Middle frontal gyrus (tissue), 1 donor: ENCODE measurements around the gene ADAMTS17.

Source experiments
- DNase-seq: peaks from one replicate; pipeline ENCODE4 v3.0.0-alpha.2; 2015; ENCODE audit warnings: low spot score; ENCODE audit errors: extremely low spot score

The ADAMTS17 gene

GRCh38 chr15:100053474-100054121 is 288.2 kb downstream of the ADAMTS17 start:
- DNase-seq: no peak

GRCh38 chr15:100052716-100053473 is 288.9 kb downstream of the ADAMTS17 start:
- no peak for DNase-seq

- no peak for DNase-seq
Measured at GRCh38 chr15:100050877-100051786, 290.6 kb downstream of the ADAMTS17 start.

GRCh38 chr15:100049936-100050876 is 291.6 kb downstream of the ADAMTS17 start:
- DNase-seq: no peak

GRCh38 chr15:100049483-100049882 is 292.3 kb downstream of the ADAMTS17 start:
- DNase-seq: no peak

- DNase-seq: no peak
Measured at GRCh38 chr15:100048736-100049135, 293.0 kb downstream of the ADAMTS17 start.

GRCh38 chr15:100043692-100044091 is 298.1 kb downstream of the ADAMTS17 start:
- no peak for DNase-seq

- DNase-seq: no peak
Measured at GRCh38 chr15:100043068-100043641, 298.6 kb downstream of the ADAMTS17 start.

- no peak for DNase-seq
Measured at GRCh38 chr15:100042558-100042957, 299.2 kb downstream of the ADAMTS17 start.

GRCh38 chr15:100041127-100041828 is 300.5 kb downstream of the ADAMTS17 start:
- no peak for DNase-seq

GRCh38 chr15:100039994-100040393 is 301.8 kb downstream of the ADAMTS17 start:
- no peak for DNase-seq

GRCh38 chr15:100038736-100039135 is 303.0 kb downstream of the ADAMTS17 start:
- no peak for DNase-seq

- DNase-seq: no peak
Measured at GRCh38 chr15:100037901-100038300, 303.9 kb downstream of the ADAMTS17 start.

- DNase-seq: no peak
Measured at GRCh38 chr15:100036015-100036414, 305.8 kb downstream of the ADAMTS17 start.

- DNase-seq: no peak
Measured at GRCh38 chr15:100034191-100034590, 307.6 kb downstream of the ADAMTS17 start.

GRCh38 chr15:100033140-100033857 is 308.5 kb downstream of the ADAMTS17 start:
- no peak for DNase-seq

- no peak for DNase-seq
Measured at GRCh38 chr15:100032358-100033085, 309.3 kb downstream of the ADAMTS17 start.

- no peak for DNase-seq
Measured at GRCh38 chr15:100031665-100032357, 310.0 kb downstream of the ADAMTS17 start.
